Stimulated activated CD4-positive, alpha-beta T cell treated with anti-CD3 and anti-CD28 coated beads, Interleukin-12 subunit alpha, Interleukin-12 subunit beta, amount 100 ng/mL, for 24 hours (primary cell): ENCODE data around the gene MMP15.
"Not testable (repeated sequence)": the region's sequence is repeated elsewhere in the genome, so short reads cannot be mapped to it uniquely, and the experiment has no call there.

Source experiments
- DNase-seq, 2 experiments: peaks; one replicate each; pipeline ENCODE4 v3.0.0-alpha.2; 2020; ENCODE audit warnings: low read depth in 2 of 2

Gene MMP15

DNA sequence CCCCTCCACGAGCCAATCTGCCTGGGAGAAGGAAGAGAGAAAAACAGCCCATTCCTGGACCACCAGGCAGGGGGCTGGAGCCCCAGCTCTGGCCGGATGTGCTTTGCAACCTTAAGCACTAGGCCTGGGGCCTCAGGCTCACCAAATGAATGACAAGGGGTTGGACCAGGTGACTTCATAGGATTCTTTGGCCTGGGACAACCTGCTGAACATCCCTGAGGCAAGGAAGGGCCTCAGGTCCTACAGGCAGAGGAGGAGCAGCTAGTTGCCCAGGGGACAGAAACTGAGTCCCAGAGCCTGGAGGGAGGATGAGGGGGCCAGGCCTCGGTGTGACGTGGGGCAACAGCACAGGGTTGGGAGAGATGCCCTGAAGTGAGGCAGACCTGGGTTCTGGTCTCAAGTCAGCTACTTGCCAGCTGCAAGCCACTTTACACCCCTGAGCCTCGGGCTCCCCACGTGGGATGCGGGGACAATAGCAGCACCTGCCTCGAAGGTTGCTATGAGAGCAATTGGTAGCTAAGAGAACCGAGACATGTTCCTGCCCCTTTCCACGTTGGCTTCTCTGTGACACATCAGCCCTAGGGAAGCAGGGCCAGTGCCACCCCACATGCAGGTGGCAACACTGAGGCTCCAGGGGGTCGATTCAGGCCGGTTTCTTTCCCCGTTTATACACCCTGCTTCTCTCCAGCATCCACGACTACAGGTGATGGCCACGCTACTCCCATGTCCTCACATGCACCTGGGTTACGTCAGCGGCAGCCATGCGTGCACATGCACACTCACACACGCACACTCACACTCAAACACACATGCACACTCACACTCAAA, 61.0 kb downstream of the MMP15 start:
- DNase-seq: no peak

DNA sequence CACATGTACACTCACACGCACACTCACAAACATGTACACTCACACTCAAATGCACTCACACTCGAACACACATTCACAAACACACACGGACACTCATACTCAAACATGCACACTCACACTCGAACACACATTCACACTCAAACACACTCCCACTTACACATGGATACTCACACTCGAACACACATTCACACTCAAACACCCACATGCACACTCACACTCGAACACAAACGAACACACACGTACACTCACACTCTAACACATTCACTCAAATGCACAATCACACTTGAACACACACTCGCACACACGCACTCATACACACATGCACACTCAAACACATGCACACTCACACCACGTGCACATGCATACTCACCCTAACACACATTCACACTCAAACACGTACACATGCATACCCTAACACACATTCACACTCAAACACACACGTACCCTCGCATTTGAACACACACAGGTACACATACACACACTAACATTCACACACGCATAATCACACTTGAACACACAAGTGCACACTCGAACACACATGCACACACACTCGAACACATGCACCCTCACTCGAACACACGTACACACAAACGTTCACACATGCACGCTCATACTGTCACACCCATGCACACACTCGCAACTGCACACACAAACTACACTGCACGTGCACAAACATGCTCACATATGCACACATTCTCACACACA, 61.8 kb downstream of the MMP15 start:
- no peak for DNase-seq

DNA sequence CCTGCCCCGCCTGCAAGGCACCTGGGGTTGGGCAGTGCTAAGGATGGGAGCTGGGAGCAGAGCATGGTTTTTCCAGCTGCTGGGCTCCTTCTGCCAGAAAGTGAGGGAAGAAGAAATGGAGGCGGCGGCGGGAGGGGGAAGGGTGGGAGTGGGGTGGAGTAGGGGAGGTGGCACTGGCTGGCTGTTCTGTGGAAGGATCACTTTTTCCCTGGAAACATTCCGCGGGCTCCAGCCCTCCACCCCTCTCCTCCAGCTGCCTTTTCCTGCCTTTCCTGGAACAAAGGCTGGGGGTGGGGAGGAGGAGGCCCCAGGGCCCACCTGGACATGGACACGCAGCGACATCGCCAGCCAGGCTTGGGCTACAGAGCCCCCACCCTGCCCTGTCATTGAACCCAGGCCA, 62.5 kb downstream of the MMP15 start:
- DNase-seq: no peak

DNA sequence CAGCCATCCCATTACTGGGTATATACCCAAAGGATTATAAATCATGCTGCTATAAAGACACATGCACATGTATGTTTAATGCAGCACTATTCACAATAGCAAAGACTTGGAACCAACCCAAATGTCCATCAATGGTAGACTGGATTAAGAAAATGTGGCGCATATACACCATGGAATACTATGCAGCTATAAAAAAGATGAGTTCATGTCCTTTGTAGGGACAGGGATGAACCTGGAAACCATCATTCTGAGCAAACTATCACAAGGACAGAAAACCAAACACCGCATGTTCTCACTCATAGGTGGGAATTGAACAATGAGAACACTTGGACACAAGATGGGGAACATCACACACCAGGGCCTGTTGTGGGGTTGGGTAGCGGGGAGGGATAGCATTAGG, 64.8 kb downstream of the MMP15 start:
- not testable (repeated sequence) for DNase-seq

DNA sequence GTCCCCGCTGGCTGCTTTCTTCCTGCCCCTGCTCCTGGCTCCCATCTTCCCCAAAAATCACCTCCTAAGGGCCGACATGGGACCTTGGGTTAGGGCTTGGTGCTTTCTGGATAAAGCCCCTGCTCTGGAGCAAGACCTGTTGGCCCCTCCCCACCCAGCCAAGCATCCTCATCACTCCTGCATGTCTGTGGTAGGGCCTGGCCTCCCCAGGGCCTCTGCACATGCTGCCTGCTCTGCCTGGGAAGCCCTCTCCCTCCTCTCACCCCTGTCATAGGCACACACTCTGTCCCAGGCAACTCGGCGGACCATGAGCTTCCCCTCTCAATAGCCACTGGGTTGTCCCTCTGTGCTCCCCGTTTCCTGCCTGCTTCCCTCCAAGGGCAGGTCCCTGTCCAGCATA, 68.5 kb downstream of the MMP15 start:
- DNase-seq: no peak

DNA sequence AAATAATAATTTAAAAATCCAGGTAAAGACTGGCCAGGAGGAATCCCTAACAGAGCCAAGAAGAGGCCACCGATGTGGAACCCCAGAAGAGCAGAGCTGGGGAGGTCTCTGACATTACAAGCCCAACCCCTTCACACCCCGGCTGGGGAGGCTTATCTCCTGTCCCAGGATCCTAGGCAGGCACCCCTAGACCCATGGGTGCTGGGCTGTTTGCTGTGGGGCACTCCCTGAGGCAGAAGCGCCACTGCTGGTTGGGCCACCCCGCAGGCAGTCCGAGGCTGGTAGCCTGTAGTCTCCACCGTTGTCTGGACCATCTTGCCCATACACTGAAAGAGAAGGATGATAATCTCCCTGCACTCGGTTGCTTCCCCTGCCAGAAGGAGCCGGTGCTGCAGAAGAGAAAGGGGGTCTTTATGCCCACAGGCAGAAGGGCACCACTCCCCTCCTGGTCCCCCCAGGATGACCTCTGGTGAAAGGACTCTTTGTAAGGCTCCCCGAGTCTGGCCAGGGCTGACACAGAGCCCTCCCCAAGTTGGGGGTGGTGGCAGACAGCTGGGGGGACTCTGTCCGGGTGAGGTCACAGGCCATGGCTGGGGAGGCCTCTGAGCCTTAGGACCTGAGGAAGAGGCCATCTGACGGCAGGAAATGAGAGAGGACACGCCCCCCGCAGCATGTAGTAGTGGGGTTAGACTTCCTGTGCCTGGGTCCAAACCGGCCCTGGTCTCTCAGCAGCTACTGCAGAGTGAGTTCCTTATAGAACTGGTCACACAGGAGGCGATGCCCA, 69.4 kb downstream of the MMP15 start:
- no peak for DNase-seq

DNA sequence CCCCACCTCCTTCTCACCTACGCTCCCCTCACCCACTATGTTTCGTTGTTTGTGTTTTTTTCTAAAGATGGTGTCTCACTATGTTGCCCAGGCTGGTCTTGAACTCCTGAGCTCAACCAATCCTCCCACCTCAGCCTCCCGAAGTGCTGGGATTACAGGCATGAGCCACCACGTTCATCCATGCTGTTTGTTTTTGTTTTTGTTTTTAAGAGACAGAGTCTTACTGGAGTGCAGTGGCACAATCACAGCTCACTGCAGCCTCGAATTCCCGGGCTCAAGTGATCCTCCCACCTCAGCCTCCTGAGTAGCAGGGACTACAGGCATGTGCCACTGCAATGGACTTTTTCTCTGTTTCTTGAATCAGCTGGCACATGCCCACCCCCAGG, 70.0 kb downstream of the MMP15 start:
- not testable (repeated sequence) for DNase-seq

DNA sequence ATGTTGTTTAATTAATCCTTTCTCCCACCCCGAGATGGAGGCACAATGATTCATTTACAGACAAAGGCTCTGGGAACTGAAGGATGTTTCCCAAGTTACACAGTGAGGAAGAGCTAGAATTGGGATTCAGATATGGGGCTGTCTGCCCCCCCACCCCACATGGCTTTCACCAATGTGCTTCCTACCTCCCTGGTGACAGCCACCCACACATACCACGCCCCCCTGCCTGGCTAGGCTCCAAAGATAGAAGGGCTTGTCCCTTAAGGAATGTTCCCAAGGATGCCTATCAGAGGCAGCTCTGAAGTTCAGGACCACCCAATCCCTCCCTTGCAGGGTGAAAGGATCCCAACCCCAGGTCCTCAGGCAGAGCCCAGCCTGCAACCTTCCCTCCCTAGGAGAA, 70.7 kb downstream of the MMP15 start:
- no peak for DNase-seq
